ENCODE data around the gene JPH2.

Gene JPH2

GRCh38 chr20:44186674-44187053, 324 bp downstream of the JPH2 start:
- FAIRE-seq: no peak

DNA sequence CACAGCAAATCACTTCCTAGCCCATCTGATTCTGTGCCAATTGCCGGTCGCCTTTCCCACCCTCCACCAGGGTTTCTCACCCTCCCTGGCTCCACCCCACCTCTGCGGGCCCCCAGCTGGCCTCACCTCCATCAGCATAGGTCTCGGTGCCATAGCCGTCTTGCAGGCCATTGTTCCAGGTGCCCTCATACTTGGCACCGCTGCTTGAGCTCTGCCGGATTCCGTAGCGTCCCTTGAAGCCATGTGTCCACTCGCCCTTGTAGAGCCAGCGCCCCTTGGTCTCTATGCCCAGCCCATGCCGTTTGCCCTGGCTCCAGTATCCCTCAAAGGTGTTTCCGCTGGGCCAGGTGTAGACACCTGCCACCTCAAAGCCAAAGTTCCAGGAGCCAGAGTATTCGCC, 787 bp downstream of the JPH2 start:
- FAIRE-seq: no peak

DNA sequence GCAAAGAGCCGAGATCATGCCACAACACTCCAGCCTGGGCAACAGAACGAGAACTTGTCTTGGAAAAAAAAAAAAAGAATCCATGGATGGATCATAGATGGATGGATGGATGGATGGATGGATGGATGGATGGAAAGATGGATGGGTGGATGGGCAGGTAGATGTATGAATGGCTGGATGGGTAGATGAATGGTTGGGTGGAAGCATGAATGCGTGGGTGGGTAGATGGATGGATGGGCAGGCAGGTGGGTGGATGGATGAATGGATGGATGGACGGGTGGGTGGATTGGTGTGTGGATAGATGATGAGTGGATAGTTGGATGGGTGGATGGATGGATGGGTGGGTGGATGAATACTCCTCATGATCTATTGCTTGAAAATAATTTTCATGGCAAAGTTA, 1.4 kb downstream of the JPH2 start:
- no peak for FAIRE-seq

DNA sequence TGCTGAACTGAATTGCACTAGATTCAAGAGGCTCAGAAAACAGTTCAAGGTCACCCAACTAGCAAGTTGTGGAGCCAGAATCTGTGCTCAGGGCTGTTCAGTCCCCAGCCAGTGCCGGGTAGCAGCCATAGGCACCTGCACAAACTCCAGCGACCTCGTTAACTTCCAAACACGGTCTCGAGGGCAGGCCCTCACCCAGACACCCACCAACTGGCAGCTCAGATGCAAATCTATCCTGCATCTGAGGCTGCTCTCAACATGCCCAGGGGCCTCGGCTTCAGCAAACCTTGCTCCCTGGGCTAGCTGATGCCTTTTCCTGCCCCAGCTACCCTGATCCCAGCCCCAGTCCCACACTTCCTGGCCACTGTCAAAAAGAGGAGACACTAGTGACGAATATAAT, 3.7 kb downstream of the JPH2 start:
- FAIRE-seq: no peak

DNA sequence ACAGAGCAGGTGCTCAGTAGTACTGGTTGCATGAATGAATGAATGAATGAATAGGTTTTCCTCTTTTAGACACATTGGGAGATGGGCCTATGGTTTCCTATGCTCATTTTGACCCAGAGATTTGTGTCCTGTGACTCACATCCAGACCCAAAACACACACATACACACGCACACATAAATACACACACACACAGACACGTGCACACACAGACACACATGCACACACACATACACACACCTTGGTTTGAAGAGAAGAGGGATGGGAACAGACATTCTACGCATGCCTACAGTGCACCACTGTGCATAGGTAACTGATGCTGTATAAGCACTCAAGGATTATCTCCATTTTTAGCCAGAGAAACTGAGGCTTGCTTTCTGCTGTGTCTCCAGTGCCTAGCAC, 4.1 kb downstream of the JPH2 start:
- FAIRE-seq: no peak

DNA sequence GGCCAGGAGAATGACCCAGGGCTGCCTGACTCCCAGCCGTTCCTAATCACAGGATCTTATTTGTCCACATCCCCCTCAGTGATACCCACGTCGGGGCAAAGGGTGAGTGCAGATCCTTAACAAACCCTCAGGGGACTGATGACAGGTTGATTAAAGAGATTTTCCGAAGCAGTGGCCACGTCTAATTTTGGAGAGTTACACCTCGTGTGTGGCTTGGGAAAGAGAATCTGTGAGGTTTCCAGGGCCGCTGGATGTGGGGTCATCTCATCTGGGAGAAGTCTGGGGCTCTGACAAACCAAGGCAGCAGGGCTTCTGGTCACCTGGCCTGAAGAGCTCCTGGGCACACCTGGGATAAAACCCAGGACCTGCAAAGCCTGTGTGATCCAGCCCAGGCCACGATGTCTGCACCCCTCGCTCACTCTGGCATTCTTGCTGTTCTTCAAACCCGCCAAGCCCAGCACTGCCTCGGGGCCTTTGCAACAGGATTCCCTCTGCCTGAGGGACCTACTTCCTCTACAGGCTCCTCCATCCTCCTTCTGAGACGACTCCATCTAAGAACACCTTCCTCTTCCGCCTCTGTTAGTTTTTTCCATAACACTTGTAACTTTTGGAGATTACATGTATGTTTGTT, 4.7 kb downstream of the JPH2 start:
- FAIRE-seq: no peak

GRCh38 chr20:44181611-44182010, 5.4 kb downstream of the JPH2 start:
- no peak for FAIRE-seq

DNA sequence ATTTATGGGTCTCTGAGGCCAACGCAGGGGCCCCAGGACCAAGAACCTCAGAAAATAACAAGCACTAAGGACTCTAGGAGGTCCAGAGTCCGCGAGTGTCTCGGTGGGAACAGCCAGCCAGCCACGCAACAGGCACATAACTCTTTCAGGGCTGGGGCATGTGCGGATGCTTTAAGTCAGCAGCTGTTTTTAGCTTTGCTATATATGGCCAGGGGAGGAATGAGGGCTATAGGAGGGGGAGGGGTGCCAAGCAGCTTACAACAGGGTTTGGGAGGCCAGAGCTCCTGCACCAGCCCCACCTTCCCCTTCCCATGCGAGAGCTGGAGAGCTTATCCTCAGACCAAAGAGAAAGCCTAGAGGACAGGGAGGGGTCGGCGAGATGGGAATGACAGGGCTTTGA, 6.2 kb downstream of the JPH2 start:
- no peak for FAIRE-seq

DNA sequence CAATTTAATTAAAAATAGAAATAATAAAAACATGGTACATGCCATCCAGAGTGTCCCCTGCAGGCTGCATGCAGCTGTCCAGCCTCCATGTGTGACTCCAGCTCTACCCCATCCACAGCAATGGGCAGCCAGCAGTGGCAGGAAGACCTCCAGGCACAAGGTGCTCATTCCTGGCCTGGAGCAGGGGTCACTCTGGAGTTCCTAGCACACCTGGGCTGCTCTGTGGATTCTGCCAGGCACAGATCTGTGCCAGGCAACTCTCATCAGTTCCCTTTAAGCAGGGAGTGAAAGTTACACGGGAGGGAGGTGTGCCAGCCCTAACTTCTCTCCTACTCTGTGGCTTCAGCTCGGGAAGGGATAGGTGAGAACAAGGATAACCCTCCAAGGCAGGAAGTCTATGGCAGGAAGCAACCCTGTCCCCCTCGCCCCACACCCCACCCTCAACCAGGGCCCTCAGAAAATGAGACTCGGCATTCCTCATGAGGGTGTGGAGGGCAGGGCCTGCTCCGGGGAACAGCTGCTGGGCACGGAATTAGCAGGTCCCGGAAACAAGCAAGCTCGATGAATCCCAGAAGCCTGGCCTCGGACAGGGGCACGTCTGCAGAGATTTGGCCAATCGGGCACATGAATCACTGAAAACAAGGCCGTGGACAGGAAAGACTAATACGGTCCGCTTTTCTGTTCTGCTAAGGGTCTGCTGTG, 10.0 kb downstream of the JPH2 start:
- no peak for FAIRE-seq

DNA sequence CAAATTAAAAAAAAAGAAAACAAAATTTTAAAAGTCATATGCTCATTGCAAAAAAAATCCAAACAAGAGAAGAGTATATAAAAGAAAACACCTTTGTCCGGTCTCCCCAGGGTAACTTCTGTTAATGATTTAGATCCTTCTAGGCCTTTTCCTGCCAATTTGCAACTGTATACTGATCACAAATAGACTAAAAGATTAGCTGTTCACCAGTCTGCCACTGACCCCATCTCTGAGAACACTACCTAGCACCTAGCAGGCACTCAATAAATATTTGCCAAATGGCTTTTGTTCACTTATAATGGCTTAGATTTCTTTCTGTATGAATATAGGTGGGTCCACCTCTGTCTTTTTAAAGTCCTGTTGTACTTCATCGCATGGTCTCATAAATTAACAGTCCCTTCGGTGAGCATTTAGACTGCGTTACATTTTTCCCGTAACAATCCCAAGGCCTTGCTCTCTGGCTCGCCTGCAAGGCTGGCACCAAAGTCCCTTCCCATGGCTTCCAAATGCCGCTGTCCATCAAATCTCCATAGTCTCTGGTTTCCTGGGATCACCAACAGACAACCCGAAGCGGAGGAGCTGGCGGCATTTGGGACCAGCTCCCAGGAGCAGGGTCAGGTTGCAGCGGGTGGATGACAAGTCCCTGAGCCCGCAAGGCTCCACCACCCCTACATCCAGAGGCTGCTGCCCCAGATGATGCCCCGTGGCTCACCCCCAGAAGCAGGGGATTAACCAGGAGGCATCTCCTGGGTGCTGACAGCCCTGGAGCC, 11.8 kb downstream of the JPH2 start:
- FAIRE-seq: no peak

GRCh38 chr20:44173846-44174245, 13.1 kb downstream of the JPH2 start:
- FAIRE-seq: no peak

DNA sequence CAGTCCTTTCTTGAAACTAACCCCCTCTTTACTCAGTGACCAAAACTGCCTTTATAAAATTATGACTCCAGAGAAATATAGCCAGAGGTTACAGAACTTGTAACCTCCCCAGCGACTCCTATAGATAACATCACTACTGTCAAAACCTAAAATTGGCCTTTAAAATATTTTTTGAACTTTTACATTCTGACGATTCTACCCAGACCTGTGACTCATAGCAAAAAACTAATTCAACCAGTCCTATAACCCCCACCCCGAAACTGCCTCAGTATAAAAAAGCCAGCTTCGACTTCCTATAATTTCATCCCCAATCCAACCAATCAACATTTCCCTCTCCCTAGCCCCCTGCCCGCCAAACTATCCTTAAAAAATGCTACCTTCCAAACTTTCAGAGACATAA, 13.9 kb downstream of the JPH2 start:
- FAIRE-seq: no peak

GRCh38 chr20:44172572-44172950, 14.4 kb downstream of the JPH2 start:
- FAIRE-seq: no peak

- FAIRE-seq: no peak
These were observed 15.0 kb downstream of the JPH2 start for GRCh38 chr20:44171775-44172571.

DNA sequence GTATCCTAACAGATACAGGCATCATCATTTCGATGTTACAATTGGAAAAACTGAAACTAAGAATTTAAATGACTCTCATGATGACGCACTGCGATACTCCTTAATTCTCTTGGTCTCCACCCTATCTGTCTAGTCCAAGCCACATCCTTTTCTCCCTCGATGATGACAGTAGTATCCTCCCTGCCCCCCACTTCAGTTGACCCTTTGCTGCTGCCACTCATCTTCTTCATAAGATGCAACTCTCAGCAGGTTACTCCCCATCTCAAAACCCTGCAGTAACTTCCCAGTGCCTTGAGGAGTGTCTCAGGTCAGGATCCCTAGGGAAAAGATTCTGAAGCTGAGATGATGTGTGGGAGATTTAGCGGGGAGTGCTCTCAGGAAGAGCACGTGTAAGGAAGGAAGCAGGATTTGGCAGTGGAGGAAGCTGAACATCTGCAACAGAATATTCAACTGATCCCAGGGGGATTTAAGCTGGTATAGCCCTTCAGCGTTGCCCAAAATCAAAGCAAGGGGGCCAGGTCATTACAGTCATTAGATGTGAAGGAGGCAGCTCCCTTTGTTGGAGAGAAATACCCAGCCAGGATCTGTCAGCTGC, 16.1 kb downstream of the JPH2 start:
- no peak for FAIRE-seq

DNA sequence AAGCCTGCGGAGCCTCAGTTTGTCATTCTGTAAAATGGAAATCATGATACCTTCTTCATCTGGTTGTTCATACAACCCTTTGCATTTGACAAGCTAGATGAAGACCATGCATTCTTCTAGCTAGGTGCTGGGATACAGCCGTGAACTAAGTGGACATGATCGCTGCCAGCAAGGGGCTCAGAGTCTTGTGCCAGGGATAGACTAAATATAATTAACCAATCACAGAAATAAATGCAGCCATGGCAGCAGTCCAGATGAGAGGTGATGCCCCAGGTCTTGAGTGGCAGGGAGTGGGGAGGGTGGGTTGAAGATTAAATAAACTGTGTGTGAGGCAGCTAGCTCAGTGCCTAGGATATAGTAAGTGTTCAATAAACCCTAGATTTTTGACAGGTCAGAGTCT, 19.3 kb downstream of the JPH2 start:
- no peak for FAIRE-seq

- no peak for FAIRE-seq
These were observed 20.5 kb downstream of the JPH2 start for GRCh38 chr20:44166477-44166876.

DNA sequence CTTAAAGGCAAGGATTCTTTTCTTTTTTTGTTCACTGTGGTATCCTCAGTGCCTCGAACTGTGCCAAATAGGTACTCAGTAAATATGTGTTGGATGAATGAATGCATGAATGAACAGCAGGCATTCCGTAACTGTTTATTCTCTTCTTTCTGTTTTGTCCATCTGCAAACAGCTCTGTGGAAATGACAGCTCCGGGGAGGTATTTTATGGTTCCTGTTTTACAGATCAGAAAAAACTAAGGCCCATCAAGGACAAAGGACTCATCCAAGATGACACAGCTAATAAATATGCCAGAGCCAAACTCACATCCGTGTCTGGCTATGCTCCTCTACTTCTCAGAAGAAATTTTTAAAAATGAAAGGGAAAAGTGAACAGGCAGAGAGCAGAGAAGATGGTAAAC, 21.0 kb downstream of the JPH2 start:
- FAIRE-seq: no peak

DNA sequence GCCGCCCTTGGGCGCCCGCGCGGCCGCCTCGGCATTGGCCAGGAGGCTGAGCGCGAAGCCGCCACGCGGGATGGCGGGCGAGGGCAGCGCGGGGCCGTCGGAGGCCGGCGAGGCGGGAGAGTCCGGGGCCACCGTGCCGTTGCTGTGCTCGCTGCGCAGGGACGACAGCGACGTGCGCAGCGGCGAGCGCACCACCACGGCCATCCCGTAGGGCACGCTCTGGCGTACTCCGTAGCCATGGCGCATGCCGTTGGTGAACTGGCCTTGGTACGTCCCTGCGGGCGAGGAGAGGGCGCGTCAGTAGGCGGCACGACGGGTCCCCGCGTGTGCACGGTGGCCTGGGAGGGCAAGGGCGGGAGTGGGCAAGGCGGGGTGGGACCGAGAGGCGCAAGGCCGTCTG, 26.9 kb downstream of the JPH2 start:
- FAIRE-seq: no peak

- no peak for FAIRE-seq
These were observed 27.3 kb downstream of the JPH2 start for GRCh38 chr20:44159711-44160110.

- no peak for FAIRE-seq
These were observed 27.9 kb downstream of the JPH2 start for GRCh38 chr20:44159125-44159524.

GRCh38 chr20:44157061-44157460, 29.9 kb downstream of the JPH2 start:
- no peak for FAIRE-seq

GRCh38 chr20:44154521-44155001, 32.4 kb downstream of the JPH2 start:
- FAIRE-seq: no peak

All from endometrium (tissue), 2 donors.